GM18505 (cell line): ENCODE measurements around the gene CCDC141.

ENCODE experiments used
- ATAC-seq: cut with Tn5 transposase; IDR thresholded peaks from one replicate; pipeline ENCODE4 v1.9.1; 2021; ENCODE audit not compliant: unreplicated experiment
- POLR2A ChIP-seq: IDR thresholded peaks from 4 replicates; pipeline ENCODE4 v1.6.1; 2011; ENCODE audit warnings: borderline replicate concordance; ENCODE audit not compliant: insufficient read depth, insufficient read length; ENCODE audit errors: extremely low read depth

The CCDC141 gene

GRCh38 chr2:178796079-178796677 lies 253.8 kb downstream of the CCDC141 start:
- TF ChIP-seq POLR2A, result no peak
- ATAC-seq, result no peak

GRCh38 chr2:178787934-178788333 lies 262.0 kb downstream of the CCDC141 start:
- TF ChIP-seq POLR2A, result no peak
- no peak for ATAC-seq

- TF ChIP-seq POLR2A, result no peak
- ATAC-seq, result no peak
Observed at GRCh38 chr2:178787155-178787554, 262.8 kb downstream of the CCDC141 start.

- no peak for TF ChIP-seq POLR2A
- no peak for ATAC-seq
Observed at GRCh38 chr2:178783889-178784288, 266.0 kb downstream of the CCDC141 start.

GRCh38 chr2:178782236-178782635 lies 267.7 kb downstream of the CCDC141 start:
- no peak for TF ChIP-seq POLR2A
- ATAC-seq, result no peak
